Measurements from ENCODE around the gene C12orf75.

DNA sequence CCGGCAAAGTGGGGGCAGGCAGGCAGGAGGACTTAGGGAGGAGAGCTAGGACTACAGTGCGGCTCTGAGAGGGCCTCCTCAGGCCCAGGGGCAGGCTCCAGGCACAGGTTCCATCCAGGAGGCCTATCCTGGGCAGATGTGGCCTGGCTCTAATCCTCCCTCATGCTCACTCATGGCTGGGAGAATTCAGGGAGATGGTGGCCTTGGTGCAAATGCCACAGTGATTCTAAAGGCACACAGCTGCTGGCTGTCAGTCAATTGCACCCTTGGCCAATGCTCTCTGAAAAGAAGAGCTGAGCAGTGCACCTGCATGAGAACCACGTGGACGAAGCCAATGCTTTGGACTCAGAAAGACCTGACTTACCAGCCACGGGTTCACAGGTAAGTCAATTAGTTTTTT is 89.6 kb downstream of the C12orf75 start:
- no peak for TF ChIP-seq FOXK2 (IDR thresholded peaks at IDR 0.05)
- no peak for TF ChIP-seq SP1 (IDR thresholded peaks at IDR 0.05)

Data from HEK293T (cell line).